ENCODE measurements around the gene ADCY5. TPM values are rescaled to one million over a fixed set of nuclear protein-coding genes. Genes with fewer than 3 reads are reported as not detected.

ADCY5 gene
- total RNA-seq, 2 donors from 2014 or later = 12.9 to 69.6 TPM

- no peak overlapping the region for H3K27ac ChIP-seq
- H3K4me3 ChIP-seq = no peak overlapping the region
- H3K4me1 ChIP-seq (replicated peaks) = no peaks in the 10 kb centered on the region
- TF ChIP-seq POLR2A (IDR thresholded peaks at IDR 0.05) (no peak), POLR2AphosphoS5 (IDR thresholded peaks at IDR 0.05) (no peak), CTCF (IDR thresholded peaks at IDR 0.05) (no peak)
- no peaks in the 10 kb centered on the region for H3K36me3 ChIP-seq
- H3K27me3 ChIP-seq (replicated peaks; ENCODE audit: insufficient read depth) = no peaks in the 10 kb centered on the region
- WGBS = 94% methylated on average over 13 of the region's 13 CpGs
- intact Hi-C loops (cut with DNase I) = no loop called here
- DNase-seq (ENCODE audit: low spot score) = no peak
- H3K9me3 ChIP-seq = no peaks in the 10 kb centered on the region
These were observed 154.5 kb downstream of the ADCY5 start for GRCh38 chr3:123294296-123294938.

GRCh38 chr3:123292321-123293310 lies 156.3 kb downstream of the ADCY5 start:
- Histone ChIP-seq H3K36me3 (no peaks in the 10 kb centered on the region), H3K9me3 (no peaks in the 10 kb centered on the region), H3K4me3 (no peak overlapping the region), H3K4me1 (replicated peaks) (no peaks in the 10 kb centered on the region), H3K27me3 (replicated peaks; ENCODE audit: insufficient read depth) (no peaks in the 10 kb centered on the region), H3K27ac (no peak overlapping the region)
- no peak for DNase-seq (ENCODE audit: low spot score)
- intact Hi-C loops (cut with DNase I) = no loop called here
- TF ChIP-seq CTCF (IDR thresholded peaks at IDR 0.05) = no peak
- no peak for TF ChIP-seq POLR2AphosphoS5 (IDR thresholded peaks at IDR 0.05)
- no peak for TF ChIP-seq POLR2A (IDR thresholded peaks at IDR 0.05)
- 78% methylated on average over 15 of the region's 15 CpGs for WGBS

GRCh38 chr3:123291404-123291803 lies 157.5 kb downstream of the ADCY5 start:
- intact Hi-C loops (cut with DNase I) = no loop called here
- Histone ChIP-seq H3K36me3 (no peaks in the 10 kb centered on the region), H3K4me3 (no peak overlapping the region), H3K27ac (no peak overlapping the region), H3K27me3 (replicated peaks; ENCODE audit: insufficient read depth) (no peaks in the 10 kb centered on the region), H3K9me3 (no peaks in the 10 kb centered on the region), H3K4me1 (replicated peaks) (no peaks in the 10 kb centered on the region)
- WGBS = 76% methylated on average over 7 of the region's 7 CpGs
- no peak for DNase-seq (ENCODE audit: low spot score)
- TF ChIP-seq POLR2AphosphoS5 (IDR thresholded peaks at IDR 0.05) = no peak
- TF ChIP-seq POLR2A (IDR thresholded peaks at IDR 0.05) = no peak
- no peak for TF ChIP-seq CTCF (IDR thresholded peaks at IDR 0.05)

GRCh38 chr3:123290962-123291361 lies 157.9 kb downstream of the ADCY5 start:
- TF ChIP-seq POLR2AphosphoS5 (IDR thresholded peaks at IDR 0.05) = no peak
- TF ChIP-seq POLR2A (IDR thresholded peaks at IDR 0.05) = no peak
- TF ChIP-seq CTCF (IDR thresholded peaks at IDR 0.05) = no peak
- no peaks in the 10 kb centered on the region for H3K9me3 ChIP-seq
- no peak overlapping the region for H3K4me3 ChIP-seq
- no peaks in the 10 kb centered on the region for H3K36me3 ChIP-seq
- no peaks in the 10 kb centered on the region for H3K4me1 ChIP-seq (replicated peaks)
- DNase-seq (ENCODE audit: low spot score) = no peak
- H3K27ac ChIP-seq = no peak overlapping the region
- no peaks in the 10 kb centered on the region for H3K27me3 ChIP-seq (replicated peaks; ENCODE audit: insufficient read depth)
- intact Hi-C loops (cut with DNase I) = no loop called here
- WGBS = 94% methylated on average over 23 of the region's 23 CpGs

Measured in prostate gland (tissue), 2 donors.